Glomerular visceral epithelial cell (primary cell): ENCODE measurements around the gene KIFC3.
"Not testable (repeated sequence)": the region's sequence is repeated elsewhere in the genome, so short reads cannot be mapped to it uniquely, and the experiment has no call there.

Experiments used
- DNase-seq: peaks from one replicate; pipeline ENCODE4 v3.0.0-alpha.2; 2016; ENCODE audit errors: extremely low spot score

KIFC3 gene

DNA sequence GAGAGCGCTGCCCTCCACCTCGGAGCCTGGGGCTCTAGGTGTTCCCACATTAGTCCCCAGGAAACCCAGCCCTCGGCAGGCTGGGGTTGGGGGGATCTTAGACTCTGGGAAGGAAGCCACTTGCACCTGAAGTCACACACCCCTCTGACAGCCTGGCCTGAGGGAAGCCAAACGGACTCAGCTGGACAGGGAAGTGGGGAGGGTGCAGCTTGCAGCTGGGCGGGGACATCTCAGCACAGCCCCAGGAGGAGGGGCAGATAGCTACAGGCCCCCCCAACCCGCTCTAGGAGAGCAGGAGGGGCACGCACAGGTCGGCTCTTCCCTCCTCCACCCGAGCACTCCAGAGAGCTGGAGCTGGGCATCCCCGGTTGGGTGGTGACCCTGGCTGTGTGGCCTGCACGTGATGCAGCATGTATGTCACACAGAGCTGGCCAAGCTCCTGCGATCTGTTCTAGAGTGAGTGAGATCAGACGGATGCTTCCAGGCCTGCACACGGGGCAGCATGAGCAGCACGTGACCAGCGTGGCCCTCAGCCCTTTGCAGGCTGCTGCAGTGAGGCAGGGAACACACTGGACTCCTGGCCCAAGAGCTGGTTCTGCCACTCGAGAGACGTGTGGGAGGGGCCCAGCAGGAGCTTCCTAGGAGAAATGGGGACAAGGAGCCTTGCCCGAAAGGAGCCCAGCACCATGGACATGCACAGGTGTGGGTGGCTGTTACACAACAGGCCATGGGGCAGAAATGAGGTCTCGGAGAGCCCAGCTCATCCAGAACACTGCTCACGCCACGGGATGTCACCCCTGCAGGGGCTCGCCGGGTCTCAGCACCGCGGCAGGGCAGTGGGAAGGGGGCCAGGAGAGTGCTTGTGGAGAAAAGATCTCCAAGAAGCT is 15.4 kb downstream of the KIFC3 start:
- DNase-seq: no peak

DNA sequence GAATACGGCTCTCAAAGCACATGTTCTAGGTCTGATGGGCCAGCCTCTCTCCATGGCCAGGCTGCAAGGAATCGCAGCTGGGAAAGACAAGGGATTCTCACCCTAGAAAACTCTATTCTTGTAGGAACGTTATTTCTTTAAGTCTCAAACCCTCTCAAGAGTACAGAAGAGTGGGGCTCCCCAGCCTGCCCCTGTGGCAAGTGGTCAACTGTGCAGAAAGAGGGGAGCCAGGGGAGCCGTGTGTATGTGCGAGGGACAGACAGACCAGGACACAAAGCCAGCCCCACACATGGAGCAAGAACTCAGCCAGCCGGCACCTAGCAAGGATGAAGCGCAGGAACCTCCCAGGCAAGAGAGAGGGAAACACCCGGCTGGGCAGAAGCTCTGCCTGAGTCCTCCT is 16.4 kb downstream of the KIFC3 start:
- DNase-seq: no peak

DNA sequence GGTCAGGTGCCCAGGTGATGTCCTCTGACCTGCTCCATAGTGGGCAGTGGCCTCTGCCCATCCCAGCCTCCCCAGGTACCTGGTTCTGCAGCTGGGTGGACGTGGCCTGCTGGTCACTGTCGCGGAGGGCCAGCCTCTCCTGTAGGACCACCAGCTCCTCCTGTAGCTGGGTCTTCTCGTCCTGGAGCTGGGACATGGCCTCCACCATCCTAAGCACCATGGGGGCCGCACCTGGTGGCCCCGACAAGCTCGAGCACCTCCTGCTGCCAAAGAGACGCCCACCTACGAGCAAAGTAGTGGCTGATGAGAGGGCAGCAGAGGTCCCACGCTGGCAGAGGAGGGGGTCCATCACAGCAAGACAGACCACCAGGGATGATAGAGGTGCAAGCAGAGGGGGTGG is 16.9 kb downstream of the KIFC3 start:
- no peak for DNase-seq

DNA sequence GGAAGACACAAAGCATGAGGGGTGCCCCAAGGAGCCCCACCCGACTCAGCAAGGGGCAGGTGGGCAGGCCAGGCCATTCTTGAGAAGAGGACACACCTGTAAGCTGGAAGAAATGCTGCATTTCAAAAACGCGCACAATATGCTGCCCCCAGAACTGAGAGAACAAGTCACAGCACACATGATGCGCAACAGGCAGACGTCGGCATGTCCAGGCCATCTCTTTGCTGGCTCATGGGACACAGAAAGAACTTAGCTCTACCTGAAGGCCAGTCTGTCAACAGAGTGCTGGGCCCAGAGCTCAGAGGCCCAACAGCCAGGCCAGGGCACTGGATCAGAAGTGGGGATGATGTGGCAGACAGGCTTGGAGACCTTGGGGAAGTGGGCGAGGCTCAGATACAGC is 18.0 kb downstream of the KIFC3 start:
- no peak for DNase-seq

DNA sequence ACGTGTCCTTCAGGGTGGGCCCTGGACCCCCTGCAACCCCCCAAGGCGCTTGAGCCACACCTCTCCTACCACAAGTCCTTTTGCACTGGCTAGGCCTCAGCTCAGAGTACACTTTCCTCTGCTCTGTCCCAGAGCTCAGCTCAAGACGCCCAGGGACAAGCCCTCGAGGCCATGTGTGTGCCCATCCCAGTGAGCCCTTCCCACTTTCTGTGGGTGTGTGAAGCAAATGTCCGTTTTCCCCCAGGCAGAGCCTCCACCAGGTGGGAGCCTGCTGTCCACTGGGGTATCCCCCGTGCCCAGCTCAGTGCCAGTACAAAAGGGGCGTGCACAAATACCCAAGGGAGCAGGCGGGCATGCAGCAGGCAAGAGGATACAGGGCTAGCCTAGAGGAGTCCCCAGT is 18.4 kb downstream of the KIFC3 start:
- DNase-seq: no peak

DNA sequence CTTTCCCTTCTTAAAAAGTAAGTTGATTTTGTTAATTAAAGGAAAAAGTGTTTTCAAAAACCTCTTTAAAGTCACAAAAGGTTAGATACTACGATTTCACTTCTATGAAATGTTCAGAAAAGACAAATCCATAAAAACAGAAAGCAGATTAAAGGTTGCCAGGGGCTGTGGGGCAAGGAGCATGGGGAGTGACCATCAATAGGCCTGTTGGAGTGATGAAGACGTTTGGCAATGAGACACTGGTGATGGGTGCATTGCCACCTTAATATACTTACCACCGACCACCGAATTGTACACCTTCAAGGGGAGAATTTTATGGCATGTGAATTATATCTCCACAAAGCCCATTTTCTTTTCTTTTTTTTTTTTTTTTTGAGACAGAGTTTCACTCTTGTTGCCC is 19.2 kb downstream of the KIFC3 start:
- DNase-seq: no peak

DNA sequence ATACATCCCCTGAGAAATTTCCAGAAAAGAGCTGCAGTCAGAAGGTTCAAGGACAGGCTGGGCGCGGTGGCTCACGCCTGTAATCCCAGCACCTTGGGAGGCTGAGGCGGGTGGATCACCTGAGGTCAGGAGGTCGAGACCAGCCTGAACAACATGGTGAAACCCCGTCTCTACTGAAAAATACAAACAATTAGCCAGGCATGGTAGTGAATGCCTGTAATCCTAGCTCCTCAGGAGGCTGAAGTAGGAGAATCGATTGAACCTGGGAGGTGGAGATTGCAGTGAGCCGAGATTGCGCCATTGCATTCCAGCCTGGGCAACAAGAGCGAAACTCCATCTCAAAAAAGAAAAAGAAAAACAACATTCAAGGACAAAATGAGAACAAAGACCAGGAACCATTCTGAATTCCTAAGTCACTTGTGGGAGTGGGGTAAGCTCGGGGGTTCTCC is 19.7 kb downstream of the KIFC3 start:
- not testable (repeated sequence) for DNase-seq

DNA sequence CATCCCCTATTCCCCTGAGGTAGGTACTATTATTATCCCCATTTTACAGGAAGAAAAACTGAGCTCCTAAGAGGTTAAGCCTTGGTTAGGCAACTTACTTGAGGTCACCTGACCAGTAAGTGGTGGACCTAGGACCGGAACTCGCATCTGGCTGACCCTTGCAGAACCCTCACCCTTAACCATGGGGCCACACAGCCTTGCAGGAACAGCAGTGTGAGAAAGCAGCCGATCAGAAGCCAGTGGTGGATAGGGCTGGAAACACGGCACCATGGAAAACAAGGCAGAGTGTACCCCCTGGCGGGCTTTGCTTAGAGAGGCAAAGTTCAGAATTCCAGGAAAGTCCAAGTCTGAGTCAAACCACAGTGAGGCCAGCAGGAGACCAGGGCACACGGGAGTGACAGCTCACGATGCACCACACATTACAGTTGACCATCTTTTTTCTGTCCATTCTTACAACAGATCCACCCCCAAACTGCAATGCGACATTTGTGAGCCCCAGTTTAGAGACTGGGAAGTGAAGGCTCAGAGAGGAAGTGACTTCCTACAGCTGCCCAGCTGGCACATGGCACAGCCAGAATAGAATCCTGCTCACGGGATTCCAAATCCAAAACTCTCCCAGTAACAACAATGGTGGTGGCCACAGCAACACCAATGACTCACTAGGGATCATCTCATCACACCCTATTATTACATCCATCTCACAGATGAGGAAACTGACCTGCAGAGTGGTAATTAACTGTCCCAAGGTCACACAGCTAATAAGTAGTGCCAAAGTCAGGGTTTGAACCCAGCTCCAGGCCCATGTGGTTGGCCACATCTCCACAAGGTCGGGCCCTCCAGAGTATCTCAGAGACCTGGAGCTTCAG is 20.3 kb downstream of the KIFC3 start:
- peak; percentile 78 for DNase-seq

DNA sequence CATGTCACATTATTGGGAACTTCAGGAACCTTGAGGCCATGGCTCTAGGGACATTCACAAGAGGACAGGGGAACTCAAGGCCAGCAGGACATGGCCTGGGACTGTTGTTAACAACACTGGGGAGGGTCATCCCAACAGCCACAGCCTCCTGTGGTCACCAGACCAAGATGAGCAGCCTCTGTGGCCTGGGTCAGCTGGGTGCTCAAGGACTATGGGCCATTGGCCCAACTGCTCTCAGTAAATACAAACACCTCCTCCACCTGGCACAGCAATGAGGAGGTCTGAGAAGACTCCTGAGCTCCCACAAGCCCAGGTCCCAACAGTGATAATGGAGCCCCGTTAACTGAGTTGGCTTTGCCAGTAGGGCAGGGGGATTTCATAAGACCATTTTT is 20.9 kb downstream of the KIFC3 start:
- no peak for DNase-seq

DNA sequence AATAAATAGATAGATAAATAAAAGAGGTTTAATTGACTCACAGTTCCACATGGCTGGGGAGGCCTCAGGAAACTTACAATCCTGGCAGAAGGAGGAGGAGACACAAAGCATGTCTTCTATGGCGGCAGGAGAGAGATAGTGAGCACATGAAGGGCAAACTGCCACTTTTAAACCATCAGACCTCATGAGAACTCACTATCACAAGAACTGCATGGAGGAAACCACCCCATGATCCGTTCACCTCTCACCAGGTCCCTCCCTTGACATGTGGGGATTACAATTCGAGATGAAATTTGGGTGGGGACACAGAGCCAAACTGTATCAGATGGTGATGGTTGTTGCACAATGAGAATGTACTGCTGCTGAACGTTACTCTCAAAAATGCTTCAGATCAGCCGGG is 22.5 kb downstream of the KIFC3 start:
- not testable (repeated sequence) for DNase-seq

DNA sequence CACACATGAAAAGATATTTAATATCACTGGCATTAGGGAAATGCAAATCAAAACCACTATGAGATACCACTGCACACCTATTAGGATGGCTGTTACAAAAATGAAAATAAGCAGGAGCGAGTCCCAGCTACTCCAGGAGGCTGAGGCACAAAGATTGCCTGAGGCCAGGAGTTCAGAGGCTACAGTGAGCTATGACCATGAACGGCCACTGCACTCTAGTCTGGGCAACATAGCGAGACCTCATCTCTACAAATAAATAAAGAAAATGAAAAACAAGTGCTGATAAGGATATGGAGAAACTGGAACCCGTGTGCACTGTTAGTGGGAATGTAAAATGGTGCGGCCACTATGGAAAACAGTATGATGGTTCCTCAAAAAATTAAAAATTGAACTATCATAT is 23.6 kb downstream of the KIFC3 start:
- DNase-seq: no peak

DNA sequence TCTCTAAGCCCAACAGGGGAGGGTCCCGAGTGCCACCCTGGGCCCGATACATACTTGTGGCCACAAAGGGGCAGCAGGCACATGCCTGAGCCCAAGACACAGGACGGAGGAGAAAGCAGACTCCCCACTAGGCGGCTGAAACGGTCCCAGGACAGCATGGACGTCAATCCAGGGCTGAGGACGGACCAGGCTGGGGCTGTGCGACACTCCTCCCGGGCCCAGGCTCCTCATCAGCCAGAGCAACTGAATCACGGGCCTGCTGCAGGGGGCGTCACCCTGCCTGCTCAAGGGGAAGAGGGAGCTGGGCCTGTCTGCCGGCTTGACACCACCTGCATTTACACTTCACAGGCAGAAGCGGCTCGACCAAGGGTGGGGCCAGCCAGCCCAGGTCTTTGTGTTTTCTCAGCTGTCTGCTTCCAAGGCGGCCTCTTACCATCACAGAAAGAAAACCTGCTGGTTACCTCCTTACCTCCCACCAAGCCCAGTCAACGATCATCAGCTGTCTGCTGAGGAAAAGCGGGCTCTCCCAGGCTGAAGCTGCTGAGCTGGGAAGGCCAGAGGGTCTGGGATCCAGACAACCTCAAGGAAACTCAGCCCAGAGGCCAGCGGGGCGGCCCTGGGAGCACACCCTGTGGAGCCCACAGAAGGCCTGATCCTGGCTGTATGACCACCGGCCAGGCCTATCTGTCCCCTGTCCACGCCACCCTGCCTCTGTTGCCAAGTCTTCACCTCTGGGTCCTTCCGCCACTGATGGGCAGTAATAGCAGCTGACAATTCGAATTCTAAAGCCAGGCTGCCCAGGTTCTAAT is 26.4 kb downstream of the KIFC3 start:
- DNase-seq: no peak

DNA sequence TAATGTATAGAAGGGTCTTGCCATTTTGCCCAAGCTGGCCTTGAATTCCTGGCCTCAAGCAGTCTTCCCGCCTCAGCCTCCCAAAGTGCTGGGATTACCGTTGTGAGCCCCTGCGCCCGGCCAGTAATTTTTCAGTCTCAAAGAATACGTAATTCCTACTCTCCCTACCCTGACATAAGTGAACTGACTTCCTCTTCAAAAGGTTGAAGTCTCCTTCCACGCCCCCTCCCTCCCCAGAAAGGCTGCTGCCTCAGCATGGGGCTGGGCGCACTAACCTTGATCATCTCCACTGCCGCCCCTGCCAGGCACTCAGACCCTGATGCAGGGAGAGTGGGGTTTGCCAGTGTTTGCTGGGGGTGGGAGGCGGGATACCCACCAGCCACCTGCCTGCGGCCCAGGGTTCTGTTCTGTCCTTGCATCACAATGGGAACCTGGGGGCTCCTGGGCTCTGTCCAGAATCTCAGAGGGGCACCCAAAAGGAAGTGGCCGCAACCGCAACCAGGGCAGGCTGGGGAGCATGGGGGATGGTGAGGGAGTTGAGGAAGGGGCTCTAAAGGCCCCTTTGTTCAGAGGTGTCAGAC is 27.5 kb downstream of the KIFC3 start:
- no peak for DNase-seq

DNA sequence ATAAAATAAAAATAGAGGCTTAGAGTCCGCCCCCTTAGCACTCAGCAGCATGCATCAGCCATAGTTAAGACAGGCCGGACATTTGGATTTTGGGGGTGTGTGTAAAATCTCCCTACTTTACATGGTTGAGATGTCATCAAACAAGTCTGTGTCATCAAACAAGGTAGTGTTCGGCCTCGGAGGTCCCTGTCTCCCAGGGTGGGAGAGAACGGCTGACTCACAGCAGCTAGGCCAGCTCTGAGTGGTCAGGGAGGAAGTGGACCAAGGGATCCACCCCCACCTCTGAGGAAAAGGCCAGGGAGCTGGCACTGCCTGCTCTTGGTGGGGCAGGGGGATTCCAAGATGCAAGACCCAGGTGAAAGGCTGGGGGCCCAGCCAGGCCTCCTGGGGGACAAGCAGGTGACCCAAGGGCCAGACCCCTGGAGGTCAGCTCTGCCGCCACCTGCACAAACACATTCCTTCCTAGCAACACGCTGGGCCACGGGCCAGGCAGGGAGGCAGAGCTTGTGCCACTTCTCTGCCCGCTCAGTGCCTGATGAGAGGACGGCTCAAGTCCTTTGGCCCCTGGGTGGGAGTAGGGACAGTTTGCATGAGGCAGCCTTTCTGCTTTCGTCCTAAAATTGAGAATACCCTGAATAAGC is 28.5 kb downstream of the KIFC3 start:
- DNase-seq: peak; percentile 41

DNA sequence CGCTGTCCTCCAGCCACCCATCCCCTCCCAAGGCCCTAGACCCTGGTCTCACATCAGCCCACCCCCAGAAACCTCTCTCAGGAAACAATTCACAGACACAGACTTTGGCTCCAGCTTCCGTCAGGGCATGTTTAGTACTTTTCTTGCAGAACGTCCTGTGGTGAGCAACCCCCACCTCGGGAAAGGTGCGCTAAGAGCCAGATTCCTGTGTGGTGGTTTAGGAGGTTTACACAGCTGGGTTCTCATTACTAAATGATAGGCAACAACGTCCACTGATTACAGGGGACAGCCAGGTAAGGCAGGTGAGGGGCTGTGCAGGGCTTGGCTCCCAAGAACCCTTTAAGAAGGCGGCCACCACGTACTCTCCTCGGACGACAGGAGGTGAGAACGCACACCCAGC is 29.3 kb downstream of the KIFC3 start:
- DNase-seq: no peak

DNA sequence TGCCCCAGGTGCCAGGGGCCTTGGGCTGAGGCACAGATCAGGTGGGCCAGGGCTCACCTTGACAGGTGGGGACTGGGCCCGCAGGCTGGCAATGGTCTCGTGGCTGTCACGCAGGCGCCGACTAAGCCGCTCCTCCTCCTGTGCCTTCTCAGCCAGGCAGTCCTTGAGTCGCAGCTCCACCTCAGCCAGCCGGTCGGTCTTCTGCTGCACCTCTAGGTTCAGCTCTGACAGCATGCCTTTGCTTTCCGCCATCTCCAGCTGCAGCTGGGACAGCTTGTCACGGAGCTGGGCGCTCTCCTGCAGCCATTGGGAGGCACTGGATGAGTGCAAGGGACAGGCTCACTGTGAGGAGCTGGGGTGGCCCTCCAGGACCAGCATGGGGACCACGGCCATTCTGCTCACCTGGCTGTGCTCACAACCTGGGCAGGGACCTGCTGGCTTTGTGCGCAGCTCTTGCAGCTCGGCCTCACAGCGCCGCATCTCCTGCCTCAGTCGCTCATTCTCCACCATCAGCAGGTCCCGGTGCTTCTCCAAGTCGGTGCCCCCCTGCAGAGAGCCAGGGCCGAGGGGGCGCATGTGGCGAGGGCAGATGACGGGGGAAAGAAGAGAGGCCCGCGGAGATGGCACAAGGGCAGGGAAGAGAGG is 31.0 kb downstream of the KIFC3 start:
- no peak for DNase-seq

DNA sequence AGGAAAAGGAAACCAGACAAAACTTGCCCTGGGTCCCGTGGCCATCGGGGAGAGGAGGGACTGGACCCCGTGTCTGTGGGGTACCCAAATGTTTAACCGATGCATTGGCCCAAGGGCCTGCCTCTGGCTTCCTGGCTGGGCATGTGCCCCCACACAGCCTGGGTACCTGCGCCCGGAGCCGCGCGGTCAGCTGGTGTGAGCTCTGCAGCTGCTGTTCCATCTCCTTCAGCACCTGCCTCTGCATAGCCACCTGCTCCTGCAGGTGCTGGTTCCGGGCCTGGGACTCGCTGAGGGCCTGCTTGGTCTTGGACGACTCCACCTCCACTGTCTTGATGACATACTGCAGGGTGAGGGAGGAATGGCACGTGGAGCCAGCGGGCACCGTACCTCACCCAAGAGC is 31.9 kb downstream of the KIFC3 start:
- DNase-seq: no peak

DNA sequence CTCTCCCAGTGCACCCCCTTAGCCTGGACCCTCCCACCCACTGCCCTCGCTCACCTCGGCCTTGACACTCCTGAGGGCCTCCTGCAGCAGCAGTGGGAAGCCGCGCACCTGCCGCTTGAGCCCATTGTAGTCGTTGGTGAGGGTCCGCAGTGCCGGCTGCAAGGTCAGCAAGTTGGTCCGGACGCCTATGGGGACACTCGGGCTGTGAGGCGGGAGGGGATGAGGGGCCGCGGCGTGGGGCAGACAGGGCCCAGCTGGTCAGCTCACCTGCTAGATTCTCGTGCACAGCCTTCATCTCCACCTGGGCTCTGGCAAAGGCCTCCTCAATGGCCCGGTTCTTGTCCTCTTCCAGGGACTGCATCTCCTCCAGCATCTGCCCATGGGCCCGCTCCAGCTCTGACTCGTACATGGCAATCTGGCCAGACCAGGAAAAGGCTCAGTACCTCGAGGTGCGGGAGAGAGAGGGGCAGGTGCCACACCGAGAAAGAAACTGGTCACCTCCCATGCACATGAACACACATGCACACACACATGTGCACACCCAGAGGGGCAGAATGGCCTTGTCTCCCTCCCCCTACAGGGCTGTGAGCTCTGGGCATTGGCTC is 32.6 kb downstream of the KIFC3 start:
- no peak for DNase-seq

DNA sequence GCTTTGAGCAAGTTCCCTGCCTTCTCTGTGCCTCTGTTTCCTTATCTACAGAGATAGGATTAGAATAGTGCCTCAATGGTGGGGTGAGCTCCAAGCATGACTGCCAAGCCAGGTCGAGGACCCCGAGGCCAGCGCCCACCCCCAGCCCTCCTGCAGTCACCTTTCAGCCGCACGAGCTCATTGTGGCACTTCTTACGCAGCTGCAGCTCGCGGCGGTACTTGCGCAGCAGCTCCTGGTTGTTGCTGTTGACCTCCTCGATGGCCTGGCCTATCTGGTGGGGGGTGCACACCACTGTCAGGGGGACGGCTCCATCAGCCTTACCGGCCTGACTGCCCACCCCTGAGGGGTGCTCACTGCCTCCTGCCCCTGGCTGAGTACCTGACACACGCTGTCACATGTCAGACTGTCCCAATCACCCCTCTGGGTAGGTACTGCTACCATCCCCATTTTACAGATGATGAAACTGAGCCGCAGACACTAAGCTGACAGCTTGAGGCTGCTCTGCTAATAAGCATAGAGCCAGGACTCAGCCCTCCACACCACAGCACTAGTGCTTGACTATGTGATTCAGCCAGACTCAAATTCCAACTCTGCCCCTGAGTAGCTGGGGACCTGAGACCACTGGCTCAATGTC is 35.5 kb downstream of the KIFC3 start:
- no peak for DNase-seq
